A673 (cell line): ENCODE measurements around the gene GPBP1L1.

Experiments used
- CTCF ChIP-seq: fragments of 300-800, 200-600 bp; sonication (generic); conservative IDR thresholded peaks from 2 replicates; pipeline ENCODE4 v1.5.1; 2017; ENCODE audit warnings: low read depth, mild to moderate bottlenecking, antibody characterized with exemption, low read length, moderate library complexity, mixed read lengths
- EZH2 ChIP-seq: fragments of 200-600 bp; sonication (generic); IDR thresholded peaks from 2 replicates; pipeline ENCODE4 v1.6.1; 2017; ENCODE audit warnings: borderline replicate concordance, low read depth, mild to moderate bottlenecking, mixed read lengths, antibody characterized with exemption, low read length; ENCODE audit not compliant: poor library complexity, severe bottlenecking

GRCh38 chr1:45620588-45621500, 65.5 kb downstream of the GPBP1L1 start:
- TF ChIP-seq EZH2 (no peak), CTCF (no peak)
